ENCODE measurements around the gene NLRP11. TPM values are rescaled to one million over a fixed set of nuclear protein-coding genes. Genes with fewer than 3 reads are reported as not detected.
"Not testable (repeated sequence)": the region's sequence is repeated elsewhere in the genome, so short reads cannot be mapped to it uniquely, and the experiment has no call there.

NLRP11 gene
- total RNA-seq, 1 experiment from 2014 or later = not detected

GRCh38 chr19:55766466-55766865 is 65.3 kb downstream of the NLRP11 start (continued):
- TF ChIP-seq ZNF532 (CRISPR knock-in tag; IDR thresholded peaks at IDR 0.05; ENCODE audit: borderline replicate concordance) = no peak
- no peak for TF ChIP-seq ZNF423 (CRISPR knock-in tag; IDR thresholded peaks at IDR 0.05)
- no peak for TF ChIP-seq ELF4 (CRISPR knock-in tag; IDR thresholded peaks at IDR 0.05; ENCODE audit: low read depth)
- TF ChIP-seq NFATC4 (CRISPR knock-in tag; IDR thresholded peaks at IDR 0.05) = no peak
- TF ChIP-seq GTF2I (CRISPR knock-in tag; conservative IDR thresholded peaks at IDR 0.05) = no peak

GRCh38 chr19:55758797-55759196 is 73.0 kb downstream of the NLRP11 start, which contains the start of gene RFPL4A:
RFPL4A (plus strand) TSS chr19:55759097; CDS start chr19:55761801, 2,704 bp downstream.
- H3K9me3 Mint-ChIP-seq = peaks cover 71% of the 10 kb centered on the region
- H3K4me1 Mint-ChIP-seq; DNase-seq (ENCODE audit: low spot score); ATAC-seq; CTCF ChIA-PET; H3K4me3 Mint-ChIP-seq; H3K27ac Mint-ChIP-seq; POLR2A ChIA-PET: not testable (repeated sequence)
- H3K27me3 Mint-ChIP-seq (ENCODE audit: low read depth) = peaks cover 19% of the 10 kb centered on the region
- H3K36me3 Mint-ChIP-seq = peaks cover 61% of the 10 kb centered on the region

- POLR2A ChIA-PET; ATAC-seq; H3K4me3 Mint-ChIP-seq; H3K27ac Mint-ChIP-seq; DNase-seq (ENCODE audit: low spot score); H3K4me1 Mint-ChIP-seq; CTCF ChIA-PET: not testable (repeated sequence)
- peaks cover 65% of the 10 kb centered on the region for H3K36me3 Mint-ChIP-seq
- H3K9me3 Mint-ChIP-seq = peaks cover 83% of the 10 kb centered on the region
- peaks cover 19% of the 10 kb centered on the region for H3K27me3 Mint-ChIP-seq (ENCODE audit: low read depth)
These were observed 75.0 kb downstream of the NLRP11 start for GRCh38 chr19:55756808-55757207.

- Mint-ChIP-seq H3K4me1 (no peaks in the 10 kb centered on the region), H3K27me3 (ENCODE audit: low read depth) (peaks cover 18% of the 10 kb centered on the region), H3K9me3 (peaks cover 77% of the 10 kb centered on the region), H3K4me3 (no peak overlapping the region), H3K36me3 (peaks cover 59% of the 10 kb centered on the region), H3K27ac (no peak overlapping the region)
- POLR2A ChIA-PET = no interaction called here
- ATAC-seq = no peak
- CTCF ChIA-PET = no interaction called here
- no peak for DNase-seq (ENCODE audit: low spot score)
- no peak for TF ChIP-seq ERG (CRISPR knock-in tag; IDR thresholded peaks at IDR 0.05)
- TF ChIP-seq ZNF263 (CRISPR knock-in tag; IDR thresholded peaks at IDR 0.05; ENCODE audit: low read depth) = no peak
- no peak for TF ChIP-seq MYBL2 (CRISPR knock-in tag; IDR thresholded peaks at IDR 0.05)
- TF ChIP-seq NR1H2 (CRISPR knock-in tag; IDR thresholded peaks at IDR 0.05) = no peak
- TF ChIP-seq TCF7 (CRISPR knock-in tag; IDR thresholded peaks at IDR 0.05; ENCODE audit: low read depth) = no peak
- TF ChIP-seq ATF2 (CRISPR knock-in tag; IDR thresholded peaks at IDR 0.05; ENCODE audit: borderline replicate concordance, low read depth) = no peak
- TF ChIP-seq ZNF512 (CRISPR knock-in tag; IDR thresholded peaks at IDR 0.05; ENCODE audit: borderline replicate concordance) = no peak
- no peak for TF ChIP-seq NFE2L1 (CRISPR knock-in tag; IDR thresholded peaks at IDR 0.05)
- TF ChIP-seq MXD4 (CRISPR knock-in tag; IDR thresholded peaks at IDR 0.05; ENCODE audit: borderline replicate concordance) = no peak
- TF ChIP-seq SMAD4 (CRISPR knock-in tag; IDR thresholded peaks at IDR 0.05) = no peak
- TF ChIP-seq PRDM15 (CRISPR knock-in tag; IDR thresholded peaks at IDR 0.05) = no peak
- no peak for TF ChIP-seq KAT7 (CRISPR knock-in tag; IDR thresholded peaks at IDR 0.05; ENCODE audit: borderline replicate concordance)
- TF ChIP-seq ZNF416 (CRISPR knock-in tag; IDR thresholded peaks at IDR 0.05) = no peak
These were observed 78.4 kb downstream of the NLRP11 start for GRCh38 chr19:55753401-55753800.

Measured in WTC11 (cell line).